Measurements from ENCODE around the gene BCL2L14.

Gene BCL2L14

GRCh38 chr12:12035229-12035628, 35.5 kb upstream of the BCL2L14 start:
- Mint-ChIP-seq H3K4me1 (ENCODE audit: low read depth) (peaks cover 39% of the 10 kb centered on the region), H3K9me3 (no peaks in the 10 kb centered on the region), H3K36me3 (ENCODE audit: low read depth) (no peaks in the 10 kb centered on the region), H3K27me3 (no peaks in the 10 kb centered on the region), H3K4me3 (no peak overlapping the region), H3K27ac (no peak overlapping the region)
- intact Hi-C loops (cut with micrococcal nuclease) = loop anchor here (5.0 kb wide), 2 partner anchors 292 to 672 kb away; no protein-coding TSS in a partner anchor

- no peaks in the 10 kb centered on the region for H3K36me3 Mint-ChIP-seq (ENCODE audit: low read depth)
- no peak overlapping the region for H3K27ac Mint-ChIP-seq
- no peaks in the 10 kb centered on the region for H3K9me3 Mint-ChIP-seq
- peaks cover 29% of the 10 kb centered on the region for H3K4me1 Mint-ChIP-seq (ENCODE audit: low read depth)
- H3K4me3 Mint-ChIP-seq = no peak overlapping the region
- intact Hi-C loops (cut with micrococcal nuclease) = loop anchor here (5.0 kb wide), 2 partner anchors 290 to 670 kb away; no protein-coding TSS in a partner anchor
- no peaks in the 10 kb centered on the region for H3K27me3 Mint-ChIP-seq
Observed at GRCh38 chr12:12036901-12037300, 33.8 kb upstream of the BCL2L14 start.

DNA sequence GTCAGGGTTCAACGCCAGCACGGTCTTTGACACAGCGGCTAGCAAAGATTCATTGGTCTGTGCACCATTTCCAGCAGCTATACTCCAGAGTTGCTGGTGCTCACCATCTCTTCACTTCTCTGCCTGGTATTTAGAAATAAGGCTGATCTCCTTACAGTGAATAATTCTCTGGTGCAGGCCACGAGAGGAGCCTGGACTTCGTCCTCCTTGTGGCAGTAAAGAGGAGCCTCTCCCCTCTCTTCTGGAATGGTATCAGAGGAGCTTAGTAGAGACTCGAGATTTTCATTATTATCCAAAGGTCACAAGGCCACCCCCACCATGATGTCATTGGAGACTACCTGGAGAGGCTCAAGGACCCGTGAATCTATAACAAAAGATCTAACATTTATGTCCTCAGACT, 30.8 kb upstream of the BCL2L14 start:
- Mint-ChIP-seq H3K4me1 (ENCODE audit: low read depth) (peaks cover 5% of the 10 kb centered on the region), H3K27ac (no peak overlapping the region), H3K36me3 (ENCODE audit: low read depth) (no peaks in the 10 kb centered on the region), H3K9me3 (no peaks in the 10 kb centered on the region), H3K27me3 (no peaks in the 10 kb centered on the region), H3K4me3 (no peak overlapping the region)
- intact Hi-C loops (cut with micrococcal nuclease) = loop anchor here (5.0 kb wide), 2 partner anchors 287 to 667 kb away; no protein-coding TSS in a partner anchor

GRCh38 chr12:12046401-12046800, 24.3 kb upstream of the BCL2L14 start:
- H3K4me1 Mint-ChIP-seq (ENCODE audit: low read depth) = no peaks in the 10 kb centered on the region
- peaks cover 2% of the 10 kb centered on the region for H3K27me3 Mint-ChIP-seq
- no peaks in the 10 kb centered on the region for H3K9me3 Mint-ChIP-seq
- no peak overlapping the region for H3K27ac Mint-ChIP-seq
- no peaks in the 10 kb centered on the region for H3K36me3 Mint-ChIP-seq (ENCODE audit: low read depth)
- H3K4me3 Mint-ChIP-seq = no peak overlapping the region
- intact Hi-C loops (cut with micrococcal nuclease) = no loop called here

DNA sequence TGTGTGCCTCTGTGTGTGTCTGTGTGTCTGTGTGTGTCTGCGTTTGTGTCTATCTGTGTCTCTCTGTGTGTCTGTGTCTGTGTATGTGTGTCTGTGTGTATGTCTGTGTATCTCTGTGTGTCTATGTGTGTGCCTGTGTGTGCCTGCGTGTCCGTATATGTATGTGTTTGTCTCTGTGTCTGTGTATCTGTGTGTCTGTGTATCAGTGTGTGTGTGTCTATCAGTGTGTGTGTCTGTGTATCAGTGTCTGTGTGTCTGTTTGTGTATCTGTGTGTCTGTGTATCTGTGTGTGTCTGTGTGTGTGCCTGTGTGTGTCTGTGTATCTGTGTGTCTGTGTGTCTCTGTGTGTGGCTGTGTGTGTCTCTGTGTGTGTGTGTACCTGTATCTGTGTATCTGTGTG, 23.1 kb upstream of the BCL2L14 start:
- intact Hi-C loops (cut with micrococcal nuclease) = no loop called here
- H3K9me3 Mint-ChIP-seq = no peaks in the 10 kb centered on the region
- no peak overlapping the region for H3K27ac Mint-ChIP-seq
- H3K27me3 Mint-ChIP-seq = peaks cover 2% of the 10 kb centered on the region
- H3K4me3 Mint-ChIP-seq = no peak overlapping the region
- H3K36me3 Mint-ChIP-seq (ENCODE audit: low read depth) = no peaks in the 10 kb centered on the region
- no peaks in the 10 kb centered on the region for H3K4me1 Mint-ChIP-seq (ENCODE audit: low read depth)

- Mint-ChIP-seq H3K4me3 (no peak overlapping the region), H3K27ac (no peak overlapping the region), H3K27me3 (peaks cover 2% of the 10 kb centered on the region), H3K36me3 (ENCODE audit: low read depth) (no peaks in the 10 kb centered on the region), H3K4me1 (ENCODE audit: low read depth) (no peaks in the 10 kb centered on the region), H3K9me3 (no peaks in the 10 kb centered on the region)
- intact Hi-C loops (cut with micrococcal nuclease) = no loop called here
Observed at GRCh38 chr12:12048266-12048665, 22.5 kb upstream of the BCL2L14 start.

DNA sequence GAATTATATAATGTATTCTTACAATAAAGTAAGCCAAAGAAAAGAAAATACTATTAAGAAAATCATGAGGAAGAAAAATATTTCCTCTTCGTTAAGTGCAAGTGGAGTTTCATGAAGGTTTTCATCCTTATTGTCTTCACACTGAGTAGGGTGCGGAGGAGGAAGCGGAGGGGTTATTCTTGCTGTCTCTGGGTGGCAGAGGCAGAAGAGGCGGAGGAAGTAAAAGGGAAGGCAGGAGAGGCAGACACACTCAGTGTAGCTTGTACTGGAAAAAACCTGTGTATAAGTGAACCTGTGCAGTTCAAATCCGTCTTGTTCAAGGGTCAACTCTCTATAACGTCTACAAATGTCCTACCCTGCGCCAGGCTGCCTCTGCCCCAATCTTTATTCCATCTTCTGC, 22.0 kb upstream of the BCL2L14 start:
- H3K36me3 Mint-ChIP-seq (ENCODE audit: low read depth) = no peaks in the 10 kb centered on the region
- H3K27me3 Mint-ChIP-seq = peaks cover 2% of the 10 kb centered on the region
- H3K9me3 Mint-ChIP-seq = no peaks in the 10 kb centered on the region
- no peak overlapping the region for H3K4me3 Mint-ChIP-seq
- H3K27ac Mint-ChIP-seq = no peak overlapping the region
- H3K4me1 Mint-ChIP-seq (ENCODE audit: low read depth) = no peaks in the 10 kb centered on the region
- intact Hi-C loops (cut with micrococcal nuclease) = no loop called here

DNA sequence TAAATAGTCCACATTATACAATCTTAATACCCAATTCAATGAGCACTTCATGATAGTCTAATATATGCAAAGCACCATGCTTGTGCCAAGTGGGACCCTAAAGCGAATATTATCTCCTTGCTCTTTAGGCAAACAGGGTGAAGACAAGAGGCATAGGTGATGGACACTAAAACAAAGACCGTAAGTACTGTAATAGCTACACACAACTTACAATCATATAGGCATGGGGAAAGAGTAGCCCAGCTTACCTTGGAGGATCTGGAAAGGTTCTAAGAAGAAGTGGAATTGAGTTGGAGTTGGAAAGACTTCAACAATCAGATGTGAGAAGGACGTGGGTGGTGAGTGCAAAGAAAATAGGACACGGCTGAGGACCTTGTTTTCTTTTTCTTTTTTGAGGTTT, 19.1 kb upstream of the BCL2L14 start:
- H3K4me1 Mint-ChIP-seq (ENCODE audit: low read depth) = no peaks in the 10 kb centered on the region
- no peaks in the 10 kb centered on the region for H3K36me3 Mint-ChIP-seq (ENCODE audit: low read depth)
- H3K27me3 Mint-ChIP-seq = peaks cover 3% of the 10 kb centered on the region
- H3K27ac Mint-ChIP-seq = no peak overlapping the region
- H3K9me3 Mint-ChIP-seq = no peaks in the 10 kb centered on the region
- intact Hi-C loops (cut with micrococcal nuclease) = no loop called here
- no peak overlapping the region for H3K4me3 Mint-ChIP-seq

GRCh38 chr12:12054993-12055392, 15.7 kb upstream of the BCL2L14 start:
- intact Hi-C loops (cut with micrococcal nuclease) = no loop called here
- no peaks in the 10 kb centered on the region for H3K36me3 Mint-ChIP-seq (ENCODE audit: low read depth)
- H3K9me3 Mint-ChIP-seq = no peaks in the 10 kb centered on the region
- H3K27ac Mint-ChIP-seq = no peak overlapping the region
- H3K4me1 Mint-ChIP-seq (ENCODE audit: low read depth) = no peaks in the 10 kb centered on the region
- no peak overlapping the region for H3K4me3 Mint-ChIP-seq
- peaks cover 13% of the 10 kb centered on the region for H3K27me3 Mint-ChIP-seq

GRCh38 chr12:12056951-12057350, 13.8 kb upstream of the BCL2L14 start:
- H3K27ac Mint-ChIP-seq = no peak overlapping the region
- intact Hi-C loops (cut with micrococcal nuclease) = no loop called here
- no peaks in the 10 kb centered on the region for H3K36me3 Mint-ChIP-seq (ENCODE audit: low read depth)

GRCh38 chr12:12064596-12064995, 6.1 kb upstream of the BCL2L14 start:
- intact Hi-C loops (cut with micrococcal nuclease) = no loop called here
- H3K27me3 Mint-ChIP-seq = peaks cover 5% of the 10 kb centered on the region
- H3K4me1 Mint-ChIP-seq (ENCODE audit: low read depth) = peaks cover 10% of the 10 kb centered on the region
- H3K27ac Mint-ChIP-seq = no peak overlapping the region
- H3K9me3 Mint-ChIP-seq = no peaks in the 10 kb centered on the region
- no peak overlapping the region for H3K4me3 Mint-ChIP-seq
- no peaks in the 10 kb centered on the region for H3K36me3 Mint-ChIP-seq (ENCODE audit: low read depth)

More at GRCh38 chr12:12056951-12057350, 13.8 kb upstream of the BCL2L14 start:
- H3K27me3 Mint-ChIP-seq = peaks cover 11% of the 10 kb centered on the region
- H3K4me3 Mint-ChIP-seq = no peak overlapping the region
- no peaks in the 10 kb centered on the region for H3K9me3 Mint-ChIP-seq
- H3K4me1 Mint-ChIP-seq (ENCODE audit: low read depth) = no peaks in the 10 kb centered on the region

DNA sequence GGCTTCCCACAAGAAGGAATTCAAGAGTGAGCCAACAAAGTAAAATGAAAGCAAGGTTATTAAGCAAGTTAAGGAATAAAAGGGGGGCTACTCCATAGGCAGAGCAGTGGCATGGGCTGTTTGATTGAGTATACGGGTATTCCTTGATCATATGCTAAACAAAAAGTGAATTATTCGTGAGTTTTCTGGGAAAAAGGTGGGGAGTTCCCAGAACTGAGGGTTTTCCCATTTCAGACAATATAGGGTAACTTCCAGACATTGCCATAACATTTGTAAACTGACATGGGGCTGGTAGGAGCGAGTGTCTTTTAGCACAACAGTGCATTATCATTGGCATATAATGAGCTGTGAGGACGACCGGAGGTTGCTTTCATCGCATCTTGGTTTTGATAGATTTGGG, 2.0 kb upstream of the BCL2L14 start:
- H3K27me3 Mint-ChIP-seq = peaks cover 17% of the 10 kb centered on the region
- no peak overlapping the region for H3K27ac Mint-ChIP-seq
- no peak overlapping the region for H3K4me3 Mint-ChIP-seq
- no peaks in the 10 kb centered on the region for H3K9me3 Mint-ChIP-seq
- peaks cover 20% of the 10 kb centered on the region for H3K4me1 Mint-ChIP-seq (ENCODE audit: low read depth)
- intact Hi-C loops (cut with micrococcal nuclease) = no loop called here
- no peaks in the 10 kb centered on the region for H3K36me3 Mint-ChIP-seq (ENCODE audit: low read depth)

DNA sequence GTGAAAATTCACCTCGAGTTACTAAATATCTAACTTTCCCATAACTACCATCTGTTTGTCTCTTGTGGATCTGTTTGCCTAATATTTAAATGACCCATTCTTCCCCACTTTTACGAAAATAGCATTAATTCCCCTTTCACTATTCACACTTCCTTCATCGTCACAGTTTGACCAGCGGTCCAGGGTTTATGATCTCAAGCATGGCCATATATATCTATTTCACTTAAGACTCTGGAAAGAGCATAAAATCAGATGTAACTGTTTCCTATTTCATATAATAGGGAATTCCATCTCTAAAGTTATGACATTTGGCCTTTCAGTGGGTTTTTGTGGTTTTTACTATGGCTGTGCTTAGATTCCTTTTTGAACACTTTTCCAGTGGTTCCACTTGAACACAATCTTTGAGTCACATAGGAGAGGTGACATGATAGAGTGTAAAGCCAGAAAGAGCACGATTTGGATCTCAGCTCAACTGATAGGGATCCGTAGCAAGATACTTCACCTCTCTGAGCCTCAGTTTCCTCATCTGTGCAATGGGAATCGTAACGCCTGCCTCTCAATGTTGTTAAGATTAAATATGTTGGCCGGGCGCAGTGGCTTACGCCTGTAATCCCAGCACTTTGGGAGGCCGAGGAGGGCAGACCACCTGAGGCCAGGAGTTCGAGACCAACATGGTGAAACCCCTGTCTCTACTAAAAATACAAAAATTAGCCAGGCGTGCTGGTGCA, 754 bp upstream of the BCL2L14 start:
- peaks cover 20% of the 10 kb centered on the region for H3K4me1 Mint-ChIP-seq (ENCODE audit: low read depth)
- peaks cover 17% of the 10 kb centered on the region for H3K27me3 Mint-ChIP-seq
- no peaks in the 10 kb centered on the region for H3K9me3 Mint-ChIP-seq
- no peak overlapping the region for H3K4me3 Mint-ChIP-seq
- intact Hi-C loops (cut with micrococcal nuclease) = no loop called here
- no peak overlapping the region for H3K27ac Mint-ChIP-seq
- H3K36me3 Mint-ChIP-seq (ENCODE audit: low read depth) = no peaks in the 10 kb centered on the region

GRCh38 chr12:12072064-12072760, 1.5 kb downstream of the BCL2L14 start:
- intact Hi-C loops (cut with micrococcal nuclease) = no loop called here
- no peak overlapping the region for H3K27ac Mint-ChIP-seq
- peaks cover 20% of the 10 kb centered on the region for H3K4me1 Mint-ChIP-seq (ENCODE audit: low read depth)
- H3K36me3 Mint-ChIP-seq (ENCODE audit: low read depth) = no peaks in the 10 kb centered on the region
- H3K4me3 Mint-ChIP-seq = no peak overlapping the region
- H3K9me3 Mint-ChIP-seq = no peaks in the 10 kb centered on the region
- H3K27me3 Mint-ChIP-seq = peaks cover 19% of the 10 kb centered on the region

Measured in dendritic cell treated with granulocyte-macrophage colony-stimulating factor and Interleukin-4, amounts not matched to agents 40 ng/mL and 50 ng/mL, for 4 days (primary cell).